Activated naive CD8-positive, alpha-beta T cell (primary cell): ENCODE data around the gene KCNG4.

Experiments used
- H3K27ac Mint-ChIP-seq: one replicate; pipeline ENCODE4 v1.8.0; 2021; ENCODE audit warnings: mixed read lengths
- H3K27me3 Mint-ChIP-seq: one replicate; pipeline ENCODE4 v1.8.0; 2021; ENCODE audit warnings: mixed read lengths
- H3K36me3 Mint-ChIP-seq: one replicate; pipeline ENCODE4 v1.8.0; 2021; ENCODE audit warnings: mixed read lengths
- H3K4me1 Mint-ChIP-seq: one replicate; pipeline ENCODE4 v1.8.0; 2021; ENCODE audit warnings: low read depth, mixed read lengths
- H3K4me3 Mint-ChIP-seq: one replicate; pipeline ENCODE4 v1.8.0; 2021; ENCODE audit warnings: mild to moderate bottlenecking, mixed read lengths
- H3K9me3 Mint-ChIP-seq: one replicate; pipeline ENCODE4 v1.8.0; 2021; ENCODE audit warnings: low read depth, mixed read lengths

KCNG4 gene

GRCh38 chr16:84252184-84252583, 12.4 kb upstream of the KCNG4 start:
- Mint-ChIP-seq H3K27ac (no peak overlapping the region), H3K27me3 (peaks cover 14% of the 10 kb centered on the region), H3K36me3 (no peaks in the 10 kb centered on the region), H3K4me1 (no peaks in the 10 kb centered on the region), H3K9me3 (no peaks in the 10 kb centered on the region), H3K4me3 (no peak overlapping the region)

- Mint-ChIP-seq H3K4me3 (no peak overlapping the region), H3K9me3 (no peaks in the 10 kb centered on the region), H3K27ac (no peak overlapping the region), H3K4me1 (no peaks in the 10 kb centered on the region), H3K36me3 (no peaks in the 10 kb centered on the region), H3K27me3 (peaks cover 11% of the 10 kb centered on the region)
These were observed 8.0 kb upstream of the KCNG4 start for GRCh38 chr16:84247844-84248243.

GRCh38 chr16:84247331-84247730, 7.5 kb upstream of the KCNG4 start:
- Mint-ChIP-seq H3K27ac (no peak overlapping the region), H3K36me3 (no peaks in the 10 kb centered on the region), H3K9me3 (no peaks in the 10 kb centered on the region), H3K4me3 (no peak overlapping the region), H3K27me3 (peaks cover 11% of the 10 kb centered on the region), H3K4me1 (no peaks in the 10 kb centered on the region)

DNA sequence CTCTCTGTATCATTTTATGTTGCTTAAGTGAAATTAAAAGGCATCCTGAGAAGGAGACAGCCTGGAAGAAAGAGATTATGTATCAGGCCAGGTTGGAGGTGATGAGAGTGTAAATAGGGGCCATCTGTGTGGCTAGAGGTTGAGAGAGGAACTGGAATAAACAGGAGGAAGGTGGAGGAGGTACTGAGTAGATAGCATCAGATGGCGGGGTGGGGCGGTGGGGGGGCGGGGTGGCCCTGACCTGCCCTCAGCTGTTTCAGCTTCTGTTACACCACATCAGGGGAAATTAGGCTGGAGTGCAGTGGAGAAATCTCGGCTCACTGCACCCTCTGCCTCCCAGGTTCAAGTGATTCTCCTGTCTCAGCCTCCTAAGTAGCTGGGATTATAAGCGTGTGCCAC, 6.9 kb upstream of the KCNG4 start:
- Mint-ChIP-seq H3K36me3 (no peaks in the 10 kb centered on the region), H3K27ac (no peak overlapping the region), H3K4me3 (no peak overlapping the region), H3K4me1 (no peaks in the 10 kb centered on the region), H3K9me3 (no peaks in the 10 kb centered on the region), H3K27me3 (peaks cover 11% of the 10 kb centered on the region)

GRCh38 chr16:84245956-84246678, 6.3 kb upstream of the KCNG4 start:
- no peaks in the 10 kb centered on the region for H3K4me1 Mint-ChIP-seq
- H3K9me3 Mint-ChIP-seq: no peaks in the 10 kb centered on the region
- no peaks in the 10 kb centered on the region for H3K36me3 Mint-ChIP-seq
- H3K27ac Mint-ChIP-seq: no peak overlapping the region
- no peak overlapping the region for H3K4me3 Mint-ChIP-seq
- H3K27me3 Mint-ChIP-seq: peaks cover 9% of the 10 kb centered on the region

- peaks cover 13% of the 10 kb centered on the region for H3K27me3 Mint-ChIP-seq
- H3K36me3 Mint-ChIP-seq: no peaks in the 10 kb centered on the region
- H3K9me3 Mint-ChIP-seq: no peaks in the 10 kb centered on the region
- H3K4me1 Mint-ChIP-seq: no peaks in the 10 kb centered on the region
- H3K4me3 Mint-ChIP-seq: no peak overlapping the region
- H3K27ac Mint-ChIP-seq: no peak overlapping the region
These were observed 4.9 kb upstream of the KCNG4 start for GRCh38 chr16:84244728-84245127.

DNA sequence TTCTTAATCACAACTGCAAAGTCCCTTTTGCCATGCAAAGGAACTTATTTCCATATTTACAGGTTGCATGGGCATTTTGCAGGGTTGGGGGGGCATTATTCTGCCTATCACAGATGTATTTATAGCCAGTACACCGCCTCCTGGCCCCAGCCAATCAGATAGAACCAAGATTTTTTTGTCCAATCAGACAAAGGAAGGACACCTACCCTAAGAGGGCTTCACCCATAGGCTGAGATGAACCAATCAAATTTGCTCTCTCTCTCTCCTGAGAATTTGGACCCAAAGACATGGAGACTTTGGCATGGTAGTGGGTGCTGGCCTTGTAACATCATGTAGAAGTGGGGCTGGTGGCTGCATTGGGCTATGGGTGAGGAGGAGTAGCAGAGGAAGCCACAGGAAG, 3.9 kb upstream of the KCNG4 start:
- no peak overlapping the region for H3K4me3 Mint-ChIP-seq
- H3K27ac Mint-ChIP-seq: no peak overlapping the region
- H3K9me3 Mint-ChIP-seq: no peaks in the 10 kb centered on the region
- peaks cover 13% of the 10 kb centered on the region for H3K27me3 Mint-ChIP-seq
- H3K36me3 Mint-ChIP-seq: no peaks in the 10 kb centered on the region
- H3K4me1 Mint-ChIP-seq: no peaks in the 10 kb centered on the region

- peaks cover 13% of the 10 kb centered on the region for H3K27me3 Mint-ChIP-seq
- H3K4me1 Mint-ChIP-seq: no peaks in the 10 kb centered on the region
- H3K27ac Mint-ChIP-seq: no peak overlapping the region
- H3K4me3 Mint-ChIP-seq: no peak overlapping the region
- no peaks in the 10 kb centered on the region for H3K9me3 Mint-ChIP-seq
- no peaks in the 10 kb centered on the region for H3K36me3 Mint-ChIP-seq
These were observed 3.0 kb upstream of the KCNG4 start for GRCh38 chr16:84242839-84243238.

GRCh38 chr16:84241778-84242177, 2.0 kb upstream of the KCNG4 start:
- Mint-ChIP-seq H3K9me3 (no peaks in the 10 kb centered on the region), H3K4me3 (no peak overlapping the region), H3K36me3 (no peaks in the 10 kb centered on the region), H3K4me1 (no peaks in the 10 kb centered on the region), H3K27me3 (peaks cover 13% of the 10 kb centered on the region), H3K27ac (no peak overlapping the region)

GRCh38 chr16:84240455-84240854, 643 bp upstream of the KCNG4 start:
- Mint-ChIP-seq H3K9me3 (no peaks in the 10 kb centered on the region), H3K4me1 (no peaks in the 10 kb centered on the region), H3K36me3 (no peaks in the 10 kb centered on the region), H3K27me3 (peaks cover 13% of the 10 kb centered on the region), H3K27ac (no peak overlapping the region), H3K4me3 (no peak overlapping the region)

- Mint-ChIP-seq H3K9me3 (no peaks in the 10 kb centered on the region), H3K4me1 (no peaks in the 10 kb centered on the region), H3K4me3 (no peak overlapping the region), H3K27ac (no peak overlapping the region), H3K27me3 (peaks cover 9% of the 10 kb centered on the region), H3K36me3 (no peaks in the 10 kb centered on the region)
These were observed 557 bp downstream of the KCNG4 start for GRCh38 chr16:84239141-84239769.

DNA sequence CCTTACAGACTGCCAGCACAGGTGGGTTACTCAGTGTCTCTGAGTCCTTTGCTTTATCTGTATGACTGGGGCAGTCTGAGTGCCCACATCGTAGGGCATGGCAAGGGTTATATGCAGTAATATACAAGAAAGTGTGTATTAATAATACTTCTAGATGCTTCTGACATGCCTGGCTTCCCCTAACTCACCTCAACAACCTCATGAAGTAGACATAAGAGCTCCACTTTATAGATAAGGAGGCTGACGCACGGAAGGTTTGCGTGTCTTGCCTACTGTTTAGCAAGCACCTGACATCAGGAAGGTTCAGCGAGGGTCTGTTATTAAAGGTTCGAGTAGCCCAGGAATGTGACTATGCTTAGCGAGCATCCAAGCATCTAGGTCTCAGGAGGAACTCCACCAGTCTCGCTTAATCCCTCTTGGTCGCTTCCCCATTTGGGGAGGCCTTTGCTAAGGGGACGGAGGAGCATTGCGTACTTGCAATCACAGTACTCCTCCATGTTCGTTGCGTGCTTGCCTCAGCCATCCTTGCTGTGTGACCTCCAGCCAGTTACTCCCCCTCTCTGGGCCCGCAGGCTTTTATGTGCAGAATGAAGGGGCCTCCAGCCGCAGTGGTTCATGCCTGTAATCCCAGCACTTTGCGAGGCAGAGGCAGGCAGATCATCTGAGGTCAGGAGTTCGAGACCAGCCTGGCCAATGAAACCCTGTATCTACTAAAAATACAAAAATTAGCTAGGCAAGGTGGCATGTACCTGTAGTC, 1.6 kb downstream of the KCNG4 start:
- no peaks in the 10 kb centered on the region for H3K4me1 Mint-ChIP-seq
- peaks cover 9% of the 10 kb centered on the region for H3K27me3 Mint-ChIP-seq
- H3K36me3 Mint-ChIP-seq: no peaks in the 10 kb centered on the region
- H3K4me3 Mint-ChIP-seq: no peak overlapping the region
- no peak overlapping the region for H3K27ac Mint-ChIP-seq
- no peaks in the 10 kb centered on the region for H3K9me3 Mint-ChIP-seq

GRCh38 chr16:84236671-84237070, 3.1 kb downstream of the KCNG4 start:
- Mint-ChIP-seq H3K4me1 (no peaks in the 10 kb centered on the region), H3K9me3 (no peaks in the 10 kb centered on the region), H3K27me3 (peaks cover 8% of the 10 kb centered on the region), H3K36me3 (no peaks in the 10 kb centered on the region), H3K27ac (no peak overlapping the region), H3K4me3 (no peak overlapping the region)

DNA sequence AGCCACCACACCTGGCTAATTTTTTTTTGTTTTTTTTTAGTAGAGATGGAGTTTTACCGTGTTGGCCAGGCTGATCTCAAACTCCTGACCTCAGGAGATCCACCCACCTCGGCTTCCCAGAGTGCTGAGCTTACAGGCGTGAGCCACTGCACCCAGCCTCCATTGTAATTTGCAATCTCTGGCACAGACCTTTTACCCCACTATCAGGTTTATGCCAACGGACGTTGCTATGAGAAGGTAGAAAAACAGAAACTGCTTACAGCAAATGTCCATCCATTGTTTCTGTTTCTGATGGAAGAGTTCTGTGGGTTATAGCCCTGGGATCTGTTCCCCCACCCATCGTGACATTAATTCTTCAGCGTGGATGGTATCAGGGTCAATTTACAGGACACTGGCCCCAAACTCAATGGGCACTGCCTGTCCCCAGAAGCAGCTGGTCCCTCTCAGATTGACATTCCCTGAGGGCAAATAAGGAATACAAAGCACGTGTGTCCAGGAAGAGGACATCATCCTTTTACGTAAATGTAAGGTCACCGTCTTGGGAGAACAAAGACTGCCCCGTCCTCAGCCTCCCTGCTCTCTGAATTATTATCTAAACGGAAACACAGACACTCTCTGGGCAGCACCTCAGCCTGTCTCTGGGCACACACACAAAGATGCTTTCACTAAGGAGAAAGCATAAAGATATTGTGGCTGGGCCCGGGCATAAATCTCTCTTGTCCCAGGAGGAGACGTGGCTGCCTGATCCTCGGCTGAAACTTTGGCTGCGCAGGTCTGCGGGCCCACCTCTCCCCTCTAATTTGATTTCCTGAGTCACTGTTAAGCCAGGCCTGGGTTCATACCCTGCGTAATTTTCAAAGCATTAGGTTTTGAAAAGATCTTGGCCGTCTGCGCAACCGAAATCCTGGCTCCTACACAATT, 5.2 kb downstream of the KCNG4 start:
- no peak overlapping the region for H3K4me3 Mint-ChIP-seq
- no peaks in the 10 kb centered on the region for H3K27me3 Mint-ChIP-seq
- no peak overlapping the region for H3K27ac Mint-ChIP-seq

GRCh38 chr16:84233748-84234147, 6.1 kb downstream of the KCNG4 start:
- Mint-ChIP-seq H3K4me1 (no peaks in the 10 kb centered on the region), H3K36me3 (no peaks in the 10 kb centered on the region), H3K4me3 (no peak overlapping the region), H3K27me3 (no peaks in the 10 kb centered on the region), H3K27ac (no peak overlapping the region), H3K9me3 (no peaks in the 10 kb centered on the region)

More for the DNA sequence above, 5.2 kb downstream of the KCNG4 start:
- Mint-ChIP-seq H3K36me3 (no peaks in the 10 kb centered on the region), H3K9me3 (no peaks in the 10 kb centered on the region), H3K4me1 (no peaks in the 10 kb centered on the region)
